AML-193 (cell line): Measurements from ENCODE around the gene FCHSD2.
A peak's percentile ranks its signal among the peaks of the same experiment; 100 is the strongest.
"Not testable (repeated sequence)": the region's sequence is repeated elsewhere in the genome, so short reads cannot be mapped to it uniquely, and the experiment has no call there.

ENCODE experiments used
- DNase-seq, 2 experiments: peaks; one replicate each; lab custom pipeline; 2025; lab: John Stamatoyannopoulos, UW

Gene FCHSD2

GRCh38 chr11:72925656-72926055 is 216.5 kb downstream of the FCHSD2 start:
- no peak for DNase-seq

GRCh38 chr11:72924568-72925190 is 217.4 kb downstream of the FCHSD2 start:
- DNase-seq: peak; percentile 57 to 61

- no peak for DNase-seq
Observed at GRCh38 chr11:72921028-72921716, 220.9 kb downstream of the FCHSD2 start.

GRCh38 chr11:72920001-72920400 is 222.1 kb downstream of the FCHSD2 start:
- no peak for DNase-seq

- DNase-seq: no peak
Observed at GRCh38 chr11:72918851-72919250, 223.3 kb downstream of the FCHSD2 start.

- DNase-seq: no peak
Observed at GRCh38 chr11:72912253-72912652, 229.9 kb downstream of the FCHSD2 start.

- DNase-seq: not testable (repeated sequence)
Observed at GRCh38 chr11:72909558-72910388, 232.3 kb downstream of the FCHSD2 start.

- no peak for DNase-seq
Observed at GRCh38 chr11:72908032-72908676, 234.0 kb downstream of the FCHSD2 start.

- DNase-seq: no peak
Observed at GRCh38 chr11:72904016-72904415, 238.1 kb downstream of the FCHSD2 start.

- no peak for DNase-seq
Observed at GRCh38 chr11:72901374-72901773, 240.7 kb downstream of the FCHSD2 start.

- no peak for DNase-seq
Observed at GRCh38 chr11:72900013-72900412, 242.1 kb downstream of the FCHSD2 start.

GRCh38 chr11:72899238-72899637 is 242.9 kb downstream of the FCHSD2 start:
- no peak for DNase-seq

GRCh38 chr11:72897506-72897905 is 244.6 kb downstream of the FCHSD2 start:
- no peak for DNase-seq

GRCh38 chr11:72896431-72896830 is 245.7 kb downstream of the FCHSD2 start:
- DNase-seq: no peak

- DNase-seq: no peak
Observed at GRCh38 chr11:72890881-72891280, 251.2 kb downstream of the FCHSD2 start.

GRCh38 chr11:72886619-72887018 is 255.5 kb downstream of the FCHSD2 start:
- DNase-seq: no peak

GRCh38 chr11:72885749-72886609 is 256.1 kb downstream of the FCHSD2 start:
- no peak for DNase-seq

- no peak for DNase-seq
Observed at GRCh38 chr11:72876147-72876546, 266.0 kb downstream of the FCHSD2 start.

GRCh38 chr11:72875736-72876135 is 266.4 kb downstream of the FCHSD2 start:
- DNase-seq: no peak

- no peak for DNase-seq
Observed at GRCh38 chr11:72872012-72872411, 270.1 kb downstream of the FCHSD2 start.

GRCh38 chr11:72871119-72871518 is 271.0 kb downstream of the FCHSD2 start:
- DNase-seq: no peak
